Panc1 (cell line): ENCODE data around the gene RPS2. TPM values are rescaled to one million over a fixed set of nuclear protein-coding genes. Genes with fewer than 3 reads are reported as not detected.
"Not testable (repeated sequence)": the region's sequence is repeated elsewhere in the genome, so short reads cannot be mapped to it uniquely, and the experiment has no call there.

Experiments used
- ATAC-seq: fragments of 200-7000 bp; cut with Tn5 transposase; 2 replicates; pipeline ENCODE4 v1.9.1; 2020; ENCODE audit warnings: mild to moderate bottlenecking, moderate library complexity
- BruUV-seq: library from RNA; stranded (reverse); fragments of 400-500 nt; replicated peaks from 2 replicates; lab custom pipeline; 2021; lab: Mats Ljungman, UMichigan
- CTCF ChIA-PET: fragments of 300-600 bp; sonication (Branson Sonifier 250); formaldehyde crosslinking; loops from one replicate; lab custom pipeline; 2022; ENCODE audit warnings: antibody characterized with exemption; lab: Charles Lee
- POLR2A ChIA-PET: fragments of 300-600 bp; sonication (Branson Sonifier 250); formaldehyde crosslinking; loops from one replicate; lab custom pipeline; 2022; ENCODE audit warnings: antibody characterized with exemption; lab: Charles Lee
- DNase-seq: peaks from one replicate; pipeline ENCODE4 v3.0.0-alpha.2; 2010; ENCODE audit warnings: low read depth, low spot score
- H3K27ac ChIP-seq: 2 replicates; pipeline ENCODE4 v1.5.1; 2011; ENCODE audit warnings: mild to moderate bottlenecking, low read length, inconsistent platforms
- H3K27me3 ChIP-seq: fragments of 200-500 bp; sonication (Bioruptor generic); 2 replicates; pipeline ENCODE4 v1.6.0; 2014; ENCODE audit warnings: low read length, inconsistent platforms; ENCODE audit not compliant: control insufficient read depth, insufficient read depth
- H3K36me3 ChIP-seq: fragments of 200-500 bp; sonication (Bioruptor generic); 2 replicates; pipeline ENCODE4 v1.5.1; 2014; ENCODE audit warnings: inconsistent platforms, mild to moderate bottlenecking, low read length, moderate library complexity; ENCODE audit not compliant: control insufficient read depth, insufficient read depth
- H3K4me1 ChIP-seq: 2 replicates; pipeline ENCODE4 v1.5.1; 2011; ENCODE audit warnings: inconsistent platforms, mild to moderate bottlenecking, low read length, moderate library complexity; ENCODE audit not compliant: control insufficient read depth, insufficient read depth
- H3K4me3 ChIP-seq, 2 experiments: 2 replicates each; pipeline ENCODE4 v1.5.1; 2011 to 2012; ENCODE audit warnings: low read depth in 2 of 2, low read length in 2 of 2, mild to moderate bottlenecking in 2 of 2, inconsistent platforms in 1 of 2, moderate library complexity in 1 of 2
- H3K9me3 ChIP-seq: fragments of 200-500 bp; sonication (Bioruptor generic); 2 replicates; pipeline ENCODE4 v1.5.1; 2014; ENCODE audit warnings: low read depth, mild to moderate bottlenecking, inconsistent platforms, low read length, moderate library complexity; ENCODE audit not compliant: control insufficient read depth, insufficient read depth
- POLR2AphosphoS5 ChIP-seq: IDR thresholded peaks from 2 replicates; pipeline ENCODE4 v1.6.1; 2012; ENCODE audit warnings: mild to moderate bottlenecking, low read depth, low read length, moderate library complexity
- SIN3A ChIP-seq: IDR thresholded peaks from 2 replicates; pipeline ENCODE4 v1.6.1; 2012; ENCODE audit warnings: low read depth, mild to moderate bottlenecking, low read length, moderate library complexity, borderline replicate concordance; ENCODE audit not compliant: insufficient read depth
- TCF7L2 ChIP-seq: IDR thresholded peaks from 2 replicates; pipeline ENCODE4 v1.6.1; 2011; ENCODE audit warnings: mild to moderate bottlenecking, low read depth, low read length, inconsistent platforms
- in situ Hi-C: cut with HindIII; loops from 2 replicates; pipeline ENCODE4 v1.10.0; 2016; ENCODE audit warnings: low sequenced_read_pairs, low pct_unique_long_range_greater_than_20kb
- intact Hi-C: fragments of 100-400 bp; cut with micrococcal nuclease; formaldehyde crosslinking; loops from one replicate; pipeline ENCODE4 v1.10.0; 2022; ENCODE audit not compliant: unreplicated experiment
- total RNA-seq: library from RNA; stranded (reverse); gene quantifications from one replicate; pipeline ENCODE4 v1.2.1, GENCODE V29; 2021; ENCODE audit not compliant: unreplicated experiment
- TF ChIP-seq, protein P1 (sequence below), 2 experiments: IDR thresholded peaks; 2 replicates each; pipeline ENCODE4 v1.6.1; 2011 to 2012; ENCODE audit warnings: low read depth in 2 of 2, control low read depth in 1 of 2, low read length in 1 of 2, mild to moderate bottlenecking in 1 of 2, moderate library complexity in 1 of 2; ENCODE audit not compliant: insufficient read depth in 1 of 2
- TF ChIP-seq, protein P2 (sequence below): fragments of 450-650 bp; IDR thresholded peaks from 2 replicates; pipeline ENCODE4 v1.5.1; 2017; ENCODE audit warnings: mild to moderate bottlenecking

RPS2 gene
- total RNA-seq, 1 experiment from 2014 or later = 2,794 TPM

DNA sequence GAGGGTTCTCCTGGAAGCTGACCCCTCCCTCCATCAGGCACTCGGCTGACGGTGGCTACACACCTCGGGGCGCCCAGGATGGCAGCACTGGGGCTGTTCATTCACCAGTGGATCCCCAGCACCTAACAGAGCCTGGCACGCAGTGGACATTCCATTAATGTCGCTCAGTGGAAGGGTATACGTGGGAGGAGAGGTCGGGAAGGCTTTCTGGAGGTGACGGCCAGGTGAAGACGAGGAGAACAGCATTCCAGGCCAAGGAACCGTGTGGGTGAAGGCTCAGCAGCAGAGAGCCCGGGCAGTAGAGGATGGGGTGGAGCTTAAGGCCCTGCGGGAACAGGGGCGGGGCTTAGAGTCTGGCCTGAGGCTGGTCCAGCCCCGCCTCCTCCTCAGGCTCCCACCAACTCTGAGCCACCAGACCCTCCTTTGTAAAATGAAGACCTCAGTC is 43.9 kb downstream of the RPS2 start:
- no peak for TF ChIP-seq POLR2AphosphoS5
- TF ChIP-seq SIN3A = no peak
- no peak for TF ChIP-seq TCF7L2
- TF ChIP-seq, protein P1, sequence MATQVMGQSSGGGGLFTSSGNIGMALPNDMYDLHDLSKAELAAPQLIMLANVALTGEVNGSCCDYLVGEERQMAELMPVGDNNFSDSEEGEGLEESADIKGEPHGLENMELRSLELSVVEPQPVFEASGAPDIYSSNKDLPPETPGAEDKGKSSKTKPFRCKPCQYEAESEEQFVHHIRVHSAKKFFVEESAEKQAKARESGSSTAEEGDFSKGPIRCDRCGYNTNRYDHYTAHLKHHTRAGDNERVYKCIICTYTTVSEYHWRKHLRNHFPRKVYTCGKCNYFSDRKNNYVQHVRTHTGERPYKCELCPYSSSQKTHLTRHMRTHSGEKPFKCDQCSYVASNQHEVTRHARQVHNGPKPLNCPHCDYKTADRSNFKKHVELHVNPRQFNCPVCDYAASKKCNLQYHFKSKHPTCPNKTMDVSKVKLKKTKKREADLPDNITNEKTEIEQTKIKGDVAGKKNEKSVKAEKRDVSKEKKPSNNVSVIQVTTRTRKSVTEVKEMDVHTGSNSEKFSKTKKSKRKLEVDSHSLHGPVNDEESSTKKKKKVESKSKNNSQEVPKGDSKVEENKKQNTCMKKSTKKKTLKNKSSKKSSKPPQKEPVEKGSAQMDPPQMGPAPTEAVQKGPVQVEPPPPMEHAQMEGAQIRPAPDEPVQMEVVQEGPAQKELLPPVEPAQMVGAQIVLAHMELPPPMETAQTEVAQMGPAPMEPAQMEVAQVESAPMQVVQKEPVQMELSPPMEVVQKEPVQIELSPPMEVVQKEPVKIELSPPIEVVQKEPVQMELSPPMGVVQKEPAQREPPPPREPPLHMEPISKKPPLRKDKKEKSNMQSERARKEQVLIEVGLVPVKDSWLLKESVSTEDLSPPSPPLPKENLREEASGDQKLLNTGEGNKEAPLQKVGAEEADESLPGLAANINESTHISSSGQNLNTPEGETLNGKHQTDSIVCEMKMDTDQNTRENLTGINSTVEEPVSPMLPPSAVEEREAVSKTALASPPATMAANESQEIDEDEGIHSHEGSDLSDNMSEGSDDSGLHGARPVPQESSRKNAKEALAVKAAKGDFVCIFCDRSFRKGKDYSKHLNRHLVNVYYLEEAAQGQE (IDR thresholded peaks at IDR 0.05; ENCODE audit: insufficient read depth in 1 of 2, low read depth in 2 of 2, low read length in 1 of 2) = no peak
- TF ChIP-seq, protein P2, sequence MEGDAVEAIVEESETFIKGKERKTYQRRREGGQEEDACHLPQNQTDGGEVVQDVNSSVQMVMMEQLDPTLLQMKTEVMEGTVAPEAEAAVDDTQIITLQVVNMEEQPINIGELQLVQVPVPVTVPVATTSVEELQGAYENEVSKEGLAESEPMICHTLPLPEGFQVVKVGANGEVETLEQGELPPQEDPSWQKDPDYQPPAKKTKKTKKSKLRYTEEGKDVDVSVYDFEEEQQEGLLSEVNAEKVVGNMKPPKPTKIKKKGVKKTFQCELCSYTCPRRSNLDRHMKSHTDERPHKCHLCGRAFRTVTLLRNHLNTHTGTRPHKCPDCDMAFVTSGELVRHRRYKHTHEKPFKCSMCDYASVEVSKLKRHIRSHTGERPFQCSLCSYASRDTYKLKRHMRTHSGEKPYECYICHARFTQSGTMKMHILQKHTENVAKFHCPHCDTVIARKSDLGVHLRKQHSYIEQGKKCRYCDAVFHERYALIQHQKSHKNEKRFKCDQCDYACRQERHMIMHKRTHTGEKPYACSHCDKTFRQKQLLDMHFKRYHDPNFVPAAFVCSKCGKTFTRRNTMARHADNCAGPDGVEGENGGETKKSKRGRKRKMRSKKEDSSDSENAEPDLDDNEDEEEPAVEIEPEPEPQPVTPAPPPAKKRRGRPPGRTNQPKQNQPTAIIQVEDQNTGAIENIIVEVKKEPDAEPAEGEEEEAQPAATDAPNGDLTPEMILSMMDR = no peak
- in situ Hi-C loops (no loop called here), intact Hi-C loops (no loop called here)
- H3K27ac ChIP-seq = no peak overlapping the region
- peaks cover 26% of the 10 kb centered on the region for H3K4me1 ChIP-seq
- ATAC-seq (peak; percentile 49), DNase-seq (no peak)
- POLR2A ChIA-PET = interaction anchor here (0.6 kb wide), 1 partner anchor 41 kb away, joined by 11 read pairs; no protein-coding TSS in a partner anchor
- H3K4me3 ChIP-seq = peak overlapping the region in 1 of 2 experiments; percentile 17; a peak in 1 of 4 replicates
- no TSS peak for BruUV-seq
- no peaks in the 10 kb centered on the region for H3K36me3 ChIP-seq
- no peaks in the 10 kb centered on the region for H3K9me3 ChIP-seq
- H3K27me3 ChIP-seq = peaks cover 2% of the 10 kb centered on the region; the same call in 1 of the 2 replicates
- CTCF ChIA-PET = no interaction called here

DNA sequence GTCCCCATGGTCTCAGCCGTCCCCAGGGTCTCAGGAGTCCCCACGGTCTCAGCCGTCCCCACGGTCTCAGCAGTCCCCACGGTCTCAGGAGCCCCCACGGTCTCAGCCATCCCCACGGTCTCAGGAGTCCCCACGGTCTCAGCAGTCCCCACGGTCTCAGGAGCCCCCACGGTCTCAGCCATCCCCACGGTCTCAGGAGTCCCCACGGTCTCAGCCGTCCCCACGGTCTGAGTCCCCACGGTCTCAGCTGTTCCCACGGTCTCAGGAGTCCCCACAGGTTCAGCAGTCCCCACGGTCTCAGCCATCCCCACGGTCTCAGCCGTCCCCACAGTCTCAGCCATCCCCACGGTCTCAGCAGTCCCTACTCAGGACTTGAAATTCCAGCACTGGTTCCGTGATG is 44.5 kb downstream of the RPS2 start:
- H3K27me3 ChIP-seq, BruUV-seq, H3K27ac ChIP-seq, H3K4me3 ChIP-seq, H3K9me3 ChIP-seq, ATAC-seq, in situ Hi-C loops, intact Hi-C loops, POLR2A ChIA-PET, CTCF ChIA-PET, H3K36me3 ChIP-seq, DNase-seq: not testable (repeated sequence)
- peaks cover 26% of the 10 kb centered on the region for H3K4me1 ChIP-seq

DNA sequence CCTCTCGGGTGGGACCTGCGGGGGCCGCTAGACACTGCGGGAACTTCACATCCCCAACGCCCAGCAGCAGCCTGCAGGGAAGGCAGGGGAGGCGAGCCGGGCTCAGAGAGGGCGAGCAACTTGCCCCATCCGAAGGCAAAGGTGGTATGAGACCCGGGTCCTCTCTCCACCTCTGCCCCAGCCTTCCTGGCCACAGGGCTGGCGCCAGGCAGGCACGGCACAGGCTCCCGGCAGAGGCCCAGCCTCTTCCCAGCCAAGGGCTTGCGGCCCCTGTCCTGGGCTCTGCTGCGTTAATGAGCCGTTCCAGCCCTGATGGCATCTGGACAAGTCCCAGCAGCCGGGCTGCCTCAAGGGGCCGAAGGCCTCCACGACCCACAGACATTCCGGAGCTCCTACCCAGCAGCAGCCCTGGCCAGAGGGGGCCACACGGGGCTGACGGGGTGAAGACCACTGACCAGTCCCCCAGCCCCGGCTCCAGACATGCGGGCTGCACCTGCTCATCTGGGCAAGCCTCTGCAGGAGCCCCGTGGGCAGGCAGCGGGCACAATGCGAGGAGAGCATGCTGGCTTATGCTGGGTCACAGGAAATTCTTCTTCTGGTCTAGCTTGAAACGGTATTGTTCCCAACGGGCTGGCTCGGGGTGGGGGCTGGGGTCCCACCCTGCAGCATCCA is 45.2 kb downstream of the RPS2 start:
- ChIA-PET CTCF (no interaction called here), POLR2A (no interaction called here)
- TF ChIP-seq TCF7L2 (no peak), POLR2AphosphoS5 (no peak), SIN3A (no peak)
- TF ChIP-seq, protein P1 (IDR thresholded peaks at IDR 0.05; ENCODE audit: insufficient read depth in 1 of 2, low read depth in 2 of 2, low read length in 1 of 2) = no peak
- TF ChIP-seq, protein P2 = no peak
- H3K27me3 ChIP-seq = peaks cover 2% of the 10 kb centered on the region; the same call in 1 of the 2 replicates
- intact Hi-C loops = no loop called here
- no peaks in the 10 kb centered on the region for H3K9me3 ChIP-seq
- H3K4me1 ChIP-seq = peaks cover 26% of the 10 kb centered on the region
- H3K36me3 ChIP-seq = no peaks in the 10 kb centered on the region
- BruUV-seq = no TSS peak
- in situ Hi-C loops = no loop called here
- no peak overlapping the region for H3K27ac ChIP-seq
- ATAC-seq = peak; percentile 41
- no peak for DNase-seq
- H3K4me3 ChIP-seq = no peak overlapping the region
